NCI-H1436 (cell line): ENCODE measurements around the gene DCUN1D1.
"Not testable (repeated sequence)": the region's sequence is repeated elsewhere in the genome, so short reads cannot be mapped to it uniquely, and the experiment has no call there.

ENCODE experiments used
- DNase-seq: peaks from one replicate; lab custom pipeline; 2025; lab: John Stamatoyannopoulos, UW

DCUN1D1 gene

DNA sequence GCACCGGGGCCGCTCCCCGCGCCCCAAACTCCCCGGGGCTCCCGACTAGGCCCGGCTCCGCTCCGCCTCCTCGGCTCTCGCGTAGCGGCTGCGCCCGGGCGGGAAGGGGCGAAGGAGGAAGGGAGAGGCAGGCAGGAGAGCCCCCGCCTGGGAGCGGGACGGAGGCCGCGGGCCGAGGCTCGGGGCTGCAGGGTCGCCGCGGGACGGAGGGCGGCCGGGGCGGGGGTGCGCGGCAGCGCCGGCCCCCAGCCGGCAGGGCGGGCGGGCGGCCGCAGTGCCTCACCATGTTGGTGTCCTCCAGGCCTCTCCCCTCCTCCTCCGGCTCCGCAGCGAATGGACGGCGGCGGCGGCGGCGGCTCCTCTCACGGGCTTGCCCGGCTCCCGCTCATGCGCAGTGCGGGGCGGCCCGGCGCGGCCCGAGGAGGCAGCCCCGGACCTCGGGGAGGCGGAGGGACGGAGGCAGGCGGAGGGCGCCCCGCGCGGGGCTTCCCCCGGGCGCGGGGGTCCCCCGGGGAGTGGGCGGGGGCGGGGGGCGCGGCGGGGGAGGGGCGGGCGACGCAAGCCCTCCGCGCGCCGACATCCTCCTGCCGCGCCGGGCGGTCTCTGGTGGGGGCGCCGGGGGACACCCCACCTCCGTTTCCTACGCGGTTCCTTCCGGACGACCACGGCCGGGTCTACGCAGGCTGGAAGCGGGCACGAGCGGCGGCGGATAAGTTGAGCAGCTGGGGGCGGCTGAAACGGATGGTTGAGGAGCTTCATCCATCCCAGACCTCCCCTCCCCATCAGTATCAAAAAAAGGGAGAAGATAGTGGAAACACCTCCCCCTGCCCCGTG, at the start of gene DCUN1D1:
TSS of gene DCUN1D1 (minus strand) at position 335 of the 834 bp plus-strand sequence. CDS start at position 286, 49 bp downstream.
- DNase-seq, result peak; percentile 92

DNA sequence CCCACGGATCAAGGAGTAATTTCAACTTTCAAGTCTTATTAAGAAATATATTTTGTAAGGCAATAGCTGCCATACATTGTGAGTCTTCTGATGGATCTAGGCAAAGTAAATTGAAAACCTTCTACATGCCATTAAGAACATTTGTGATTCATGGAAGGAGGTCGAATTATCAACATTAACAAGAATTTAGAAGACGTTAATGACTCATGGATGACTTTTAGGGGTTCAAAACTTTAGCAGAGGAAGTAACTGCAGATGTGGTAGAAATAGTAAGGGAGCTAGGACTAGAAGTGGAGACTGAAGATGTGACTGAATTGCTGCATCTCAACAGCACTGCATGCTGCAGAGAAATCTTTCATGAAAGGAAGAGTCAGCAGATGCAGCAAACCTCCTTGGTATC, 48.1 kb upstream of the DCUN1D1 start:
- no peak for DNase-seq

DNA sequence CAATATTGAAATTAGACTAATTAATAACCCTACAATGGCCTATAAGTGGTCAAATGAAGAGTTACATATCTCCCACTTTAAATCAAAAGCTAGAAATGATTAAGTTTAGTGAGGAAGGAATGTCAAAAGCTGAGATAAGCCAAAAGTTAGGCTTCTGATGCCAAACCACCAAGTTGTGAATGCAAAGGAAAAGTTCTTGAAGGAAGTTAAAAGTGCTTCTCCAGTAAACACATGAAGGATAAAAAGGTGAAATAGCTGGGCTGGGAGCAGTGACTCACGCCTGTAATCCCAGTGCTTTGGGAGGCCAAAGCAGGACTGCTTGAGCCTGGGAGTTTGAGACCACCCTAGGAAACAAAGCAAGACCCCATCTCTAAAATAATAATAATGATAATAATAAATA, 46.9 kb upstream of the DCUN1D1 start:
- DNase-seq, result no peak

DNA sequence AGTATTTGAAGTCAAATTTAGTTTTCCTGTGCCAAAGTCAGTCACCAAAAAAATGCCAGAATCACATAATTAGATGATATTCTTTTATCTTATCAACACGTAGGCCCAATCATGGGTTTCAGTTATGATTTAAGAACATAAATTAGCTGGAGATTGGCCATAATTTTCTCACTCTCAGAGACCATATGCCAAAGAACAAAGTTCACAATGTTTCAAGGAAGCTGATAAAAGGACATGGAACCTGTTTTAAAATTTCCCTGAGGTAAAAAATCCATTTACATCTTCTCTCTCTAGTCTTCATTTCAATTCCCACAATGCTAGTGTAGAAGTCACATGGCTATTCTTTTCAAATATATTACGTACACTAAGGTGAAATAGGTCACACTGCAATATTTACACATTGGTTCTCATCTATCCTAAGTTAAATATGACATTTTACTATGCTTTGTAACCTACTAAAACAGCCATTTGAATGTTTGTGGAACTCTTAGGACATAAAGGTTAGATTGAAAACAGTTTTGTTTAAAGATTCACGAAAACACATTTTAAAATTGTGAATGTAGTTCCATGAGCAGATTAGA, 42.7 kb upstream of the DCUN1D1 start:
- DNase-seq, result no peak

DNA sequence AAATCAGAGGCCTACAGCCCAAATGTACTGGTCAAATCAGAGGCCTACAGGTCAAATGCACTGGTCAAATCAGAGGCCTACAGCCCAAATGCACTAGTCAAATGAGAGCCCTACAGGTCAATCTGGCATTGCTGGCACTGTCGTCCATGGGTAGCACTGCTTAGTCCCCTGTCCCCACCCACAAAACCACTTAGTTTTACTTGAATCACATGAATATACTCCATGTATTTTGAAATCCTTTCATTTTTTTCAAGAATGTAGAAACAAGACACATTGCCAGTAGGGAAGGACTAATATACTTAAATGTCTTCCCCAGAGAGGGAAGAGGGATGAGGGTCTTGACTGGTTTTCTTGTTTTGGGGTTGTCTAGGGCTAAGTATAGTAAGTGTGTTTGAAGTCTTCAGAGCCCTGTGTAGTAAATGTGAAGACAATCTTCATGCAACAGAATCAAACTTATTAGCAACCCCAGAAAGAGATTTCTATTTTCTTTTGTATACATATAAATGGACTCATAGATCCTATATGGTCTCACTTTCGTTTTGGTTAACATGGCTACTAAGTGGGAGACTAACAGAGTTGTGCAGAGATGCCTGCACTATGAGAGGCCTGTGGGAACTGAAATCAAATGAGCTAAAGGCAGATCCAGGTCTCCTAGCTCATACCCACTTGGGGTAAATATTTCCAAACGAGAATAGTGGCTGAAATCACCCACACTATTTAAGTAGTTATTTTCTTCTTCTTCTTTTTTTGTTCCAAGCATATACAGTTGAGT, 38.3 kb upstream of the DCUN1D1 start:
- DNase-seq, result no peak

DNA sequence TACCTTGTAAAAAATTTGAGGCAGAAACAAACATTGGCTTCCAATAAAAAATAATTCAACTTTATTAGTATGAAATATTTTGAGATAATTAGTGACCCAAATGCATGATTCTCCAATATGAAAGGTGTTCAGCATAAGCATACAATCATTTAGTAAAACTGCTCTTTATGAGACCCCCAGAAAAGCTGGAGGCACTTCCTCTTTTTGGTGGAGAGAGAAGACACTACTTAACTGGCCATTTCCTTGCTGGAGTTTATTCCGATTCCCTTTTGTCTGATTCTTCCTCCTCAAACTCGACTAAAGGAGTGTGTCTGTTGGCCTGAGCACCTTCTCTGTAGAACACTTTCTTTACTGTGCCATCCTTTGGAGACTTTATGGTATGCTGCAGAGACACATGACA, 34.8 kb upstream of the DCUN1D1 start:
- no peak for DNase-seq

DNA sequence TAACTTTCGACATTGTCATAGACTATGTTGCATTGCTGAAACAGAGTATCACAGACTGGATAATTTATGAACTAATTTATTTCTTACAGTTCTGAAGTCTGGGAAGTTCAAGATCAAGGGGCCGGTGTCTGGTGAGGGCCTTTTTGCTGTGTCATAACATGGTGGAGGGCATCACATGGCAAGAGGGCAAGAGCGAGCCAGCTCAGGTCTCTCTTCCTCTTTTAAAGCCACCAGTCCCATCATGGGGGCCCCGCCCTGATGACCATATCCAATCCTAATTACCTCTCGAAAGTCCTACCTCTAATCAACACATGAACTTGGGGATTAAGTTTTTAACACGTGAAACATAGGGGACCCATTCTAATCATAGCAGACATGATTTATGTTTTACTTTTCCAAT, 33.5 kb upstream of the DCUN1D1 start:
- DNase-seq, result no peak

DNA sequence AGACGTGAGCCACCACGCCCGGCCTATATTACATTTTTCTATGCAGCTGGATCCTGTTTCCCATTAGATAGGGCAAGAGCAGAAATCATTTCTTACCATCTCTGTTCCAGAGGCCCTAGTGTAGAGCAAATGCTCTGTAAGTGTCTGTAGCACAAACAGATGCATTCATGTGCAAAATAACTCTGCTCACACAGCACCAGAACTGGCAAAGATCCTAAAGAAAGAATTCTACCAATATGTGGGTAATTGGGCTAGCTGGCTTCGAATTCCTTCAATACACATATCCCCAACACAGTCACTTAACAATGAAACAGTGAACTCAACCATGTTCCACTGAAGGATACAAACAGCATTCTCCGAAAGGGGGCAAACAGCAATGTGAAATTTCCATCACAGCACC, 32.7 kb upstream of the DCUN1D1 start:
- no peak for DNase-seq

DNA sequence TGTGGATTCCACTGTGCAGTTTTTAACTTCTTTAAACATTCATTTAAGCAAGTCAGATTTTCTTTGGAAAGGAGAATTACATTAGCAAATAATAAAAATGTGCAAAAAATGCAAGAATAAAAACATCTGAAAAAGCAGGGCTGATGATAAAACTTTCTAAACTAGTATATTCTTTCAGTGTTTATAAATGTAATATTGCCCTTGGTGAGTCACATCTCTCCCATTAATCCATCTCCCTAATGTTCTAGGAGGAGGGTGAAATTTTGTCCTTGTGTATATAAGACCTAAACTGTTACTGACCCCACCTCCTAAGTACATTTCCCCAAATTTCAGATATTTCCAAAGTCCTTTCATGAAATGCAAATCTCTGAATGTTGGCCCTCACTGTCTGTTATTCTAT, 28.5 kb upstream of the DCUN1D1 start:
- no peak for DNase-seq

DNA sequence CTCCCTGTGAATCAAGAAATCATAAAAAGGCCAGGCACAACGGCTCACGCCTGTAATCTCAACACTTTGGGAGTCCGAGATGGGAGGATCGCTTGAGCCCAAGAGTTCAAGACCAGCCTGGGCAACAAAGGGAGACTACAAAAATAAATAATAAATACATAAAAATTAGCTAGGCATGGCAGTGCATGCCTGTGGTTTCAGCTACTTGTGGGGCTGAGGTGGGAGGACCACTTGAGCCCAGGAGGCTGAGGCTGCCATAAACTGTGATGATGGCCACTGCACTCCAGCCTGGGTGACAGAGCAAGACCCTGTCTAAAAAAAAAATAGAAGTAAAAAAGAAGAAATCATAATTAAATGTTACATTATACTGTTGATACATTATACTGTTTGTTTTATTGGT, 28.0 kb upstream of the DCUN1D1 start:
- no peak for DNase-seq

DNA sequence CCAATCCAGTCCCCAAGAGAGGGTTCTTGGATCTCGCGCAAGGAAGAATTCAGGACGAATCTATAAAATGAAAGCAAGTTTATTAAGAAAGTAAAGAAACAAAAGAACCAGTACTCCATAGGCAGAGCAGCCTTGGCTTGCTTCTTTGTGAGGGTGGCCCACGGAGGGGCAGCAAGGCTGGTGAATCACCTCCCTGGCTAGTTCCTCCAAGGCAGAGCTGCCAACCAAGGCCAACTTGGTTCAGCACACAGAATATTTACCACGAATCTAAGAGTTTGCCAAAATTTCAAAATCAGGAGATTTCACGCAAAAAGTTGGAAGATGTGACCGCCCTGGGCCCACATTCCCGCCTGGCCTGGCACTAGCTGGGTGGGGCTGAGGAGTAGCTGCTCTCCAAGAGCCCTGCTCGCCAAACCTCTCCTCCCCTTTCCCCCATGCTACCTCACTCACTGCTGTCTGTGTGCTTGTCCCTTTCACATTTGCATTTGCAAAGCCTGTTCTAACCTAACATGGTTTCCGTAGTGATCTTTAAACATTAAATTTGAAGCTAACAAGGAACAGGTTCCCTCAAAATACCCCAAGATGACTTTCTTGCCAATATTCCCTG, 26.2 kb upstream of the DCUN1D1 start:
- DNase-seq, result no peak

DNA sequence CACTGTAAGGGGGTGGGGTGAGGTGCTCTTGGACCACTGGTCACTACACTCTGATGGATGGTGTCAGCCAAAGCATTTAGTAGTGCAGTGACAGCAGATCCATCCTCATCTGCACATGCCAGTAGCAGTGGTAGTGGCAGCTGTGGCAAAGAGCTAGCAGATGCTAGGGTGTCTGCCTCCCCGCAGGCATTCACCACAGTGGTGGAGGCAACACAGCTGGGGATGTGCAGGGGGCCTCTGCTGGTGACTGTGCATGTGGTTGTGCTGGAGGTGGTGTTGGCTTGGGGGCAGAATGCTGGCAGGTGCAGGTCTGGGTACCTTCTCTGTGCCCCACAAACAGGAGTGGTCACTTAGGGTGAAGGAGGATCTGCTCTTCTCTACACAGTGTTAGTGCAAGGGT, 19.4 kb upstream of the DCUN1D1 start:
- no peak for DNase-seq

DNA sequence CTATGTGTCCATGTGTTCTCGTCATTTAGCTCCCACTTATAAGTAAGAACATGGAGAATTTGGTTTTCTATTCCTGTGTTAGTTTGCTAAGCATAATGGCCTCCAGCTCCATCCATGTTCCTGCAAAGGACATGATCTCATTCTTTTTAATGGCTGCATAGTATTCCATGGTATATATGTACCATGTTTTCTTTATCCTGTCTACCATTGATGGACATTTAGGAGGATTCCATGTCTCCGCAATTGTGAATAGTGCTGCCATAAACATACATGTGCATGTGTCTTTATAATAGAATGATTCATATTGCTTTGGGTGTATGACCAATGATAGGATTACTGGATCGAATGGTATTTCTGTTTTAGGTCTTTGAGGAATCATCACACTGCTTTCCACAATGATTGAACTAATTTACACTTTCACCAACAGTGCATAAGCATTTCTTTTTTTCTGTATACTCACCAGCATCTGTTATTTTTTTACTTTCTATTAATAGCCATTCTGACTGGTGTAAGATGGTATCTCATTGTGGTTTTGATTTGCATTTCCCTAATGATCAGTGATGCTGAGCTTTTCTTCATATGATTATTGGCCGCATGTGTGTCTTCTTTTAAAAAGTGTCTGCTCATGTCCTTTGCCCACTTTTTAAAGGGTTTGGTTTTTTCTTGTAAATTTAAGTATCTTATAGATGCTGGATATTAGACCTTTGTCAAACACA, 13.3 kb upstream of the DCUN1D1 start:
- DNase-seq, result not testable (repeated sequence)

DNA sequence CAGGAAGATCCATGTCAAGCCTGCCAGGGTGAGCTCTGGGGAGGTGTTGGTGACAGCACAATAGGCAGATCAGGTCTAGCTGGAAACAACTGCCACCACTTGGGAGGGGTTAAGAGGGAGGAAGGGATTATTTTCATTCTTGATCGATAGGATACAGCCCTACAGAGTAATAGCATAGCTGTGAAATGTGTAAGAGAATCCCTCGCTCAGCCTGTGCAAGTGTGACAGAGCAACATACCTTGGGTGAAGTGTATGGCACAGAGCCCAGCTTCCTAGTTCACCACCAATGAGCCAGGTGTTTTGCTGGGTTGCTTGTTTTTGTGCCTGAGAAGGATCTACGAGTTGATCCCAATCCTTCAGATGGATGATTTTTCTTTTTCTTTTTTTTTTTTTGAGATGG, 9.2 kb upstream of the DCUN1D1 start:
- no peak for DNase-seq

DNA sequence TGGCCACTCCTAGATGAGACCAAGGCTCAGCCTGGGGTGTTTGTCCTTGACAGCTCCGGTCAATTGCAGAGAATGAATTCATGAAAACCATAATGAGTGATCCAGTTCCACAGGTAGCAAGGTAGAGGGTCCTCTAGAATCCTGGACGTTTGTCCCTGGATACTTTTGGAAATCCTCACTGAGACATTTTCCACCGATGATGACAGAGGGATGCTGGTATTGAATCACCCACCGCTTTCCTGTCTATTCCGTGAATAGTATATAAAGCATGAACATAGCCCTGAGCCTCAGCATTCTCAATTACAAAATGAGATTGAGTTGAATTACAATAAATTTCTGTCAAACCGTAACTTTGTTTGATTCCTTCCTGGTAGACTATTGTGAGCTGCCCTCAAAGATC, 5.7 kb upstream of the DCUN1D1 start:
- DNase-seq, result no peak

DNA sequence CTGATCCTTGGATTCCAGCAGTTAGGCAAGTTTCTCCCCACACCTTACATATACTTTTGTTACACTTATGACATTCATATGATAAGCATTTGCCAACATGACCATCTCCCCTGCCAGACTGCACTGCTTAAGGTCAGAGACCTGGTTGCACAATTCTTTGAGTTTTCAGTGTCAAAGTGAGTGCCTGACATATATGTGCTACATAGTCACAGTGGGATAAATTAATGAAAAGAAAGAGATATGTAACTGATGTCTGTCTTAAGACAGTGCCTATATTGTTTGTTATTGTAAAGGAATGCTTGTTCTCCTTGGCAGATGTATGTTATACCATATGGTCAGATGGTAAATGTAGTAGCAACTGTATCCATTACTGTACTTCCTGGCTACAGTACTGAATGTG, 3.5 kb upstream of the DCUN1D1 start:
- DNase-seq, result no peak

DNA sequence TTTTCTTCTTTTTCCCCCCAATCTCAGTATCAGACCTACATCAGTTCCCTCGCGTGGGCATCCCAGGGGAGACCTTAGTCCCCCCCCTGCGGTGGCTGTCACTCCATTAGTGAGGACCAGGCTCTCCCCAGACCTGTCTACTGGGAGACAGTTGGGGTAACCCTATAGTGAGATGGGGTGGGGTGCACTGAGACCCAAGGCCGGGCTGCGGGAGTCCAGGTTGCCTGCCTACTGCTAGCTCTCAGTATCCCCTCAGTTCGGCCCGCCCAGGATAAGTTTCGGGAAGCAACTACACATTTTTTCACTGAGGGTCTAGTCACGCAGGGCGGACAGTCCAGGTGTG, 671 bp upstream of the DCUN1D1 start:
- no peak for DNase-seq

DNA sequence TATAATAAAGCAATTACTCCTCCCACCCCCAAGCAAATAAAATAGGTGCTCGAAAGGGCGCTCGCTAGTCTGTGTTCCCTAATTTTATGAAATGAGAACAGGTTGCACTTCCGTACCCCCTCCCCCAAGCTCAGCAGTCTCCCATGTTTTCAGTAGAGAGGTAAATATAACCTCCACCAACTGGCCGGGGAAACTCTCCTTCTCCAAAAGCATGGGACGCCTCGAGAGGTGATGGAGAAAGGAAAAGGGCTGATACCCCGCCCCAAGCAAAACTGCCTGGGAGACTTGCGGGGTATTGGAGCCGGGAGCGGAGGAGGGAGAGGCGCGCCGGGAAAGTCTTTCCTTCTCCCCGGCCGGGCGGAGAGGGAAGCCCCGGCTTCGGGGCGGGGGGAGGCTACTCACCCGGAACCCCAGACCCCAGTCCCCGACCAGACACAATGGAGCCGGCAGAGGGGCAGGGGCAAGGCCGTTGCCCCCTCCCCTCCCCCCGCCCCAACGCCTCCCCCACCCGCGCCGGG, 605 bp downstream of the DCUN1D1 start:
- DNase-seq, result peak; percentile 27

DNA sequence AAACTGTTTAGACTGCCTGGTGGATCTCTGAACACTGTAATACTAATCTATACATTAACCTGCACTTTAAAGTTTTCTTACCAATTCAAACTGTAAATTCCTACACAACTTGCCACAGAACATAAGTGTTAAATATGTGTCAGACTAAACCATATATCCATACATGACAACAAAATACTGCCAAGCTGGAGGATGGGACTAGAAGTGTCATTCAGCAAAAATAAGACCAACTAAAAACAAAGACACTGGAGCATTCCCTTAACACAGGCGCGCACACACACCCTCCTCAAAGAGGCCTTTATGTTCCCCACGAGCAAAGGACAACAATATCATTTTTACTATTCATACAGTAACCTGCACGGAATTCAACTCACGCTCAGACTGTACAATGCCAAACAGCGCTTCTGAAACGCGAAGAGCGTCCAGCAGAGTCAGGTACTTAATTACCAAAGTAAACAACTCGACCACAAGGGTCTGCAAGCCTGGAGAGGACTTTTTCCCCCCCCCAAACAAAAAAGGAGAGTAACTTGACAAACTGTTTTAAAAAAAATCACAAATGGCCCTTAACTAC, 1.1 kb downstream of the DCUN1D1 start:
- peak; percentile 27 for DNase-seq

DNA sequence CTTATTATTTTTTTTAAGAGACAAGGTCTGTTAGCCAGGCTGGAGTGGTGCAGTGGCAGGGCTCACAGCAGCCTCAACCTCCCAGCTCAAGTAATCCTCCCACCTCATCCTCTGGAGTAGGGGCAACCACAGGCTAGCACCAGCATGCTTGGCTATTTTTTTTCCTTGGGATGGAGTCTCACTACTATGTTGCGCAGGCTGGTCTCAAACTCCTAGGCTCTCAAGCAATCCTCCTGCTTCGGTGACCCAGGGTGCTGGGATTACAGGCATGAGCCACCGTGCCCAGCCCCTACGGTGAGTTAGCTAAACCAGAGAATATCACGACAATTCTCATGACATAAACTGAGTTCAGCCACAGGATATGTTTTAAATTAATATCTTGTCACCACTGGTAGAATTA, 2.0 kb downstream of the DCUN1D1 start:
- DNase-seq, result no peak

DNA sequence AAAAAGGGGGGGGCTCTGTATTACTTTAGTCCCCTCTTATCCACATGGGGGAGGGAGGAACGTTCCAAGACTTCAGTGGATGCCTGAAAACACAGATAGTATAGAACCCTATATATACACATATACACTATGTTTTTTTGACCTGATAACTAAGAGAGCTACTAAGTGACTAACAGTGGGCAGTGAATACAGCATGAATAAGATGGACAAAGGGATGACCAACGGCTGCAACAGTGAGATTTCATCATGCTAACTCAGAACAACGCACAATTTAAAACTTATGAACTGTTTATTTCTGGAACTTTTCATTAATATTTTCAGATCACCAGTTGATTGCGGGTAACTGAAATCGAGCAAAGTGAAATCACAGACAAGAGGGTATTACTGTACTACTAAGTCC, 7.3 kb downstream of the DCUN1D1 start:
- DNase-seq, result no peak

DNA sequence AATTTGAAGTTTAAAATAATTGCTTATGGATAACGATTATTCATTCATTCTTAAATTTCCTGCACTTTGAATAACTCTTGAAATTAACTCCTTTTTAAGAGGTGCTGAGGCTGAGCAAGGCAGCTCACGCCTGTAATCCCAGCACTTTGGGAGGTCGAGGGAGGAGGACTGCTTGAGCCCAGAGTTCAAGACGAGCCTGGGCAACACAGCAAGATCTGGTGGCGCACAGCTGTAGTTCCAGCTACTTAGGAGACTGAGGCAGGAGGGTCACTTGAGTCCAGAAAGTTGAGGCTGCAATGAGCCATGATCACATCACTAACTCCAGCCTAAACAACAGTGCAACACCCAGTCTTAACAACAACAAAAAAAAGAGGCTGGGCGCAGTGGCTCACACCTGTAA, 8.0 kb downstream of the DCUN1D1 start:
- no peak for DNase-seq
